ENCODE measurements around the gene TMEM125. TPM values are rescaled to one million over a fixed set of nuclear protein-coding genes. Genes with fewer than 3 reads are reported as not detected.
A peak's percentile ranks its signal among the peaks of the same experiment; 100 is the strongest.

TMEM125 gene
- total RNA-seq, 2 experiments from 2014 or later = 0.23 TPM; not detected in 1

DNA sequence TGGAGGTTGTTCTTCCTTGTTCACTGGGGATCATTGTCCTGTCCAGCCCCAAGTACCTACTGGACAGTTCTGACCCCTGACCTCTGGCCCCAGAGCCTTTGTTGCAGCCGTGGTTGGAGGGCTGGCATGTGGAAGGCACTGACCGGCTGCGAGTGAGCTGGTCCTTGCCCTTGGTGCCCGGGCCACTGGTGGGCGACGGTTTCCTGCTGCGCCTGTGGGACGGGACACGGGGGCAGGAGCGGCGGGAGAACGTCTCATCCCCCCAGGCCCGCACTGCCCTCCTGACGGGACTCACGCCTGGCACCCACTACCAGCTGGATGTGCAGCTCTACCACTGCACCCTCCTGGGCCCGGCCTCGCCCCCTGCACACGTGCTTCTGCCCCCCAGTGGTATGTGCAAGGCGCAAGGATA, 42.4 kb downstream of the TMEM125 start:
- CTCF ChIA-PET (ENCODE audit: unreplicated experiment) = no interaction called here
- BruUV-seq (replicated peaks) = no TSS peak

DNA sequence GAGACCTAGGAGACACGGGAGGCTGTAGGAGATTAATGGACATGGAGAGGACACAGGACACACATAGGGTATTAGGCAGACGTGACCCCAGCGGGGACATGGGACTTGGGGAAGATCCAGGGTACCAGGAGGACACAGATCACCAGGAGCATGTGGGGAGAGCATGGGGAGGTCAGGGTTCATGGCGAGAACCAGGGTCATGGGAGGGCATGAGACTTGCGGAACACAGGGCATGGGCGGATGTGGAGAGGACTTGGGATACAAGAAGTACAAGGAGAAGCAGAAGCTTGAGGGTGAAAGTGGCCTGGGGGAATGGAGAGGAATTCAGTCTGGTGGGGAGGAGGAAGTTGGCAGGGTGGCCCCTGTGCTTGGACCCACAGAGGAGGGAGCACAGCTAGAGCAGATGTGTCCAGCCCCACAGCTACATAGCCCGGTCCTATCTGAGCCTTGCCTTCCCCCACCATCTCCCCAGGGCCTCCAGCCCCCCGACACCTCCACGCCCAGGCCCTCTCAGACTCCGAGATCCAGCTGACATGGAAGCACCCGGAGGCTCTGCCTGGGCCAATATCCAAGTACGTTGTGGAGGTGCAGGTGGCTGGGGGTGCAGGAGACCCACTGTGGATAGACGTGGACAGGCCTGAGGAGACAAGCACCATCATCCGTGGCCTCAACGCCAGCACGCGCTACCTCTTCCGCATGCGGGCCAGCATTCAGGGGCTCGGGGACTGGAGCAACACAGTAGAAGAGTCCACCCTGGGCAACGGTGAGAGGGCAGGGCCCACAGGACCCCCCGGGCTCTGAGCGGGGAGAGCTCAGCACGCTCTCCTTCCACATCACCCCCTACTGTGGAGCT, 43.1 kb downstream of the TMEM125 start:
- Histone ChIP-seq H3K4me3 (ENCODE audit: low read depth, low read length, poor library complexity, severe bottlenecking) (no peak overlapping the region), H3K36me3 (ENCODE audit: insufficient read depth, low read length) (no peaks in the 10 kb centered on the region), H3K9me2 (ENCODE audit: insufficient read depth, low read length) (no peaks in the 10 kb centered on the region), H3K4me1 (ENCODE audit: insufficient read depth, low read length, poor library complexity, severe bottlenecking) (no peaks in the 10 kb centered on the region), H2AFZ (ENCODE audit: low read length) (no peak overlapping the region), H3K27ac (ENCODE audit: low read depth, low read length, poor library complexity, severe bottlenecking) (no peak overlapping the region), H3K9me3 (ENCODE audit: low read length) (no peaks in the 10 kb centered on the region), H3K79me2 (ENCODE audit: insufficient read depth, low read depth, low read length) (no peaks in the 10 kb centered on the region), H4K20me1 (ENCODE audit: insufficient read depth, low read length) (no peaks in the 10 kb centered on the region), H3K4me2 (ENCODE audit: low read length) (no peak overlapping the region)
- DNase-seq (ENCODE audit: low spot score) = no peak
- ChIA-PET CTCF (ENCODE audit: unreplicated experiment) (no interaction called here), POLR2A (no interaction called here)
- intact Hi-C loops (cut with micrococcal nuclease; ENCODE audit: unreplicated experiment) = no loop called here
- no TSS peak for BruUV-seq (replicated peaks)
- TF ChIP-seq, protein P1, sequence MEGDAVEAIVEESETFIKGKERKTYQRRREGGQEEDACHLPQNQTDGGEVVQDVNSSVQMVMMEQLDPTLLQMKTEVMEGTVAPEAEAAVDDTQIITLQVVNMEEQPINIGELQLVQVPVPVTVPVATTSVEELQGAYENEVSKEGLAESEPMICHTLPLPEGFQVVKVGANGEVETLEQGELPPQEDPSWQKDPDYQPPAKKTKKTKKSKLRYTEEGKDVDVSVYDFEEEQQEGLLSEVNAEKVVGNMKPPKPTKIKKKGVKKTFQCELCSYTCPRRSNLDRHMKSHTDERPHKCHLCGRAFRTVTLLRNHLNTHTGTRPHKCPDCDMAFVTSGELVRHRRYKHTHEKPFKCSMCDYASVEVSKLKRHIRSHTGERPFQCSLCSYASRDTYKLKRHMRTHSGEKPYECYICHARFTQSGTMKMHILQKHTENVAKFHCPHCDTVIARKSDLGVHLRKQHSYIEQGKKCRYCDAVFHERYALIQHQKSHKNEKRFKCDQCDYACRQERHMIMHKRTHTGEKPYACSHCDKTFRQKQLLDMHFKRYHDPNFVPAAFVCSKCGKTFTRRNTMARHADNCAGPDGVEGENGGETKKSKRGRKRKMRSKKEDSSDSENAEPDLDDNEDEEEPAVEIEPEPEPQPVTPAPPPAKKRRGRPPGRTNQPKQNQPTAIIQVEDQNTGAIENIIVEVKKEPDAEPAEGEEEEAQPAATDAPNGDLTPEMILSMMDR (conservative IDR thresholded peaks at IDR 0.05; ENCODE audit: low read length) = no peak
- no peak for TF ChIP-seq EZH2phosphoT487 (IDR thresholded peaks at IDR 0.05; ENCODE audit: borderline replicate concordance, low read depth, low read length)

More for the DNA sequence above, 42.4 kb downstream of the TMEM125 start:
- TF ChIP-seq, protein P1 (conservative IDR thresholded peaks at IDR 0.05; ENCODE audit: low read length) = 0 out of 2 replicates have a peak, but pooled peaks have one; percentile 13
- TF ChIP-seq EZH2phosphoT487 (IDR thresholded peaks at IDR 0.05; ENCODE audit: borderline replicate concordance, low read depth, low read length) = no peak
- no peak for DNase-seq (ENCODE audit: low spot score)
- Histone ChIP-seq H4K20me1 (ENCODE audit: insufficient read depth, low read length) (no peaks in the 10 kb centered on the region), H3K36me3 (ENCODE audit: insufficient read depth, low read length) (no peaks in the 10 kb centered on the region), H3K4me2 (ENCODE audit: low read length) (no peak overlapping the region), H3K9me3 (ENCODE audit: low read length) (no peaks in the 10 kb centered on the region), H2AFZ (ENCODE audit: low read length) (no peak overlapping the region), H3K4me1 (ENCODE audit: insufficient read depth, low read length, poor library complexity, severe bottlenecking) (no peaks in the 10 kb centered on the region), H3K4me3 (ENCODE audit: low read depth, low read length, poor library complexity, severe bottlenecking) (no peak overlapping the region), H3K27ac (ENCODE audit: low read depth, low read length, poor library complexity, severe bottlenecking) (no peak overlapping the region), H3K9me2 (ENCODE audit: insufficient read depth, low read length) (no peaks in the 10 kb centered on the region), H3K79me2 (ENCODE audit: insufficient read depth, low read depth, low read length) (no peaks in the 10 kb centered on the region)
- POLR2A ChIA-PET = no interaction called here
- intact Hi-C loops (cut with micrococcal nuclease; ENCODE audit: unreplicated experiment) = no loop called here

DNA sequence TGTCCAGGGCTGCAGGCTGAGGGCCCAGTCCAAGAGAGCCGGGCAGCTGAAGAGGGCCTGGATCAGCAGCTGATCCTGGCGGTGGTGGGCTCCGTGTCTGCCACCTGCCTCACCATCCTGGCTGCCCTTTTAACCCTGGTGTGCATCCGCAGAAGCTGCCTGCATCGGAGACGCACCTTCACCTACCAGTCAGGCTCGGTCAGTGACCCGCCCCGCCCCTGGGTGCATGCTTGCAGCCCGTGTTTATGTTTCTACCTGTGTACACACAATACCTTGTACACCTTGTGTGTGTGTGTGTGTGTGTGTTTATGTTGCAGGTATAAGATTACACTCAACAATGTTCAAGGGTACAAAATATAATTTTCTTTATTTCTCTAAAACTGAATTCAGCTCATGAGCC, 44.0 kb downstream of the TMEM125 start:
- Histone ChIP-seq H3K4me2 (ENCODE audit: low read length) (no peak overlapping the region), H3K9me3 (ENCODE audit: low read length) (no peaks in the 10 kb centered on the region), H4K20me1 (ENCODE audit: insufficient read depth, low read length) (no peaks in the 10 kb centered on the region), H3K79me2 (ENCODE audit: insufficient read depth, low read depth, low read length) (no peaks in the 10 kb centered on the region), H3K27ac (ENCODE audit: low read depth, low read length, poor library complexity, severe bottlenecking) (no peak overlapping the region), H3K4me3 (ENCODE audit: low read depth, low read length, poor library complexity, severe bottlenecking) (no peak overlapping the region), H3K4me1 (ENCODE audit: insufficient read depth, low read length, poor library complexity, severe bottlenecking) (no peaks in the 10 kb centered on the region), H3K9me2 (ENCODE audit: insufficient read depth, low read length) (no peaks in the 10 kb centered on the region), H2AFZ (ENCODE audit: low read length) (no peak overlapping the region), H3K36me3 (ENCODE audit: insufficient read depth, low read length) (no peaks in the 10 kb centered on the region)
- no peak for TF ChIP-seq EZH2phosphoT487 (IDR thresholded peaks at IDR 0.05; ENCODE audit: borderline replicate concordance, low read depth, low read length)
- TF ChIP-seq, protein P1 (conservative IDR thresholded peaks at IDR 0.05; ENCODE audit: low read length) = no peak
- intact Hi-C loops (cut with micrococcal nuclease; ENCODE audit: unreplicated experiment) = no loop called here
- POLR2A ChIA-PET = no interaction called here
- no TSS peak for BruUV-seq (replicated peaks)
- CTCF ChIA-PET (ENCODE audit: unreplicated experiment) = no interaction called here
- no peak for DNase-seq (ENCODE audit: low spot score)

Data from OCI-LY7 (cell line).